Suprapubic skin (tissue), 4 donors: ENCODE results near the gene TTC28.

Experiments
- POLR2A ChIP-seq, 2 donors: fragments of 450-650 bp; IDR thresholded peaks; one replicate each; pipeline ENCODE4 v1.6.1; 2017; ENCODE audit warnings: antibody characterized with exemption in 2 of 2, mild to moderate bottlenecking in 2 of 2, moderate library complexity in 2 of 2
- POLR2AphosphoS5 ChIP-seq, 3 donors: sonication (generic); formaldehyde crosslinking; IDR thresholded peaks; one replicate each; pipeline ENCODE4 v1.6.1; 2017; ENCODE audit warnings: antibody characterized with exemption in 3 of 3
- TF ChIP-seq, protein P1 (sequence below), 2 donors: fragments of 200-600 bp in 1 of 2; fragments of 450-650 bp in 1 of 2; sonication (generic) in 1 of 2; IDR thresholded peaks; one replicate each; pipeline ENCODE4 v1.5.1; 2016 to 2019; ENCODE audit warnings: antibody characterized with exemption in 2 of 2, mild to moderate bottlenecking in 1 of 2, moderate library complexity in 1 of 2

DNA sequence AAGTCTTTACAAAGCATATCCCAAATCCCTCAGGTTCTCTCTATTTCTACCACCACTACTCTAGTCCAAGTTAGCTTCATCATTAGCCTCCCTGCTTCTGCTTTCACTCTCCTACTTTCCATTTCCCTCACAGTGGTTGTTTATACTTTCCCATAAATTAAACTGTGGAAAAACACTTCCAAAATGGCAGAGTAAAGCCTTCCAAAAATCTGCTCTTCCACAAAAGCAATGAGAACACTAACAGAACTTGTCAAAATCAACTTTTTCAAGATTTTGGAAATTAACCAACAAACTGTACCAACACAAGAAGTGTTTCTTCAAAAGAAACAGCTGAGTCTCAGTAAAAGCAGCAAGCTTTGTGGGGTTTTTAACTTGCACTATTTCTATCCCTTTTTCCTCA lies 71.8 kb downstream of the TTC28 start:
- no peak for TF ChIP-seq POLR2A (IDR thresholded peaks at IDR 0.05)
- TF ChIP-seq, protein P1, sequence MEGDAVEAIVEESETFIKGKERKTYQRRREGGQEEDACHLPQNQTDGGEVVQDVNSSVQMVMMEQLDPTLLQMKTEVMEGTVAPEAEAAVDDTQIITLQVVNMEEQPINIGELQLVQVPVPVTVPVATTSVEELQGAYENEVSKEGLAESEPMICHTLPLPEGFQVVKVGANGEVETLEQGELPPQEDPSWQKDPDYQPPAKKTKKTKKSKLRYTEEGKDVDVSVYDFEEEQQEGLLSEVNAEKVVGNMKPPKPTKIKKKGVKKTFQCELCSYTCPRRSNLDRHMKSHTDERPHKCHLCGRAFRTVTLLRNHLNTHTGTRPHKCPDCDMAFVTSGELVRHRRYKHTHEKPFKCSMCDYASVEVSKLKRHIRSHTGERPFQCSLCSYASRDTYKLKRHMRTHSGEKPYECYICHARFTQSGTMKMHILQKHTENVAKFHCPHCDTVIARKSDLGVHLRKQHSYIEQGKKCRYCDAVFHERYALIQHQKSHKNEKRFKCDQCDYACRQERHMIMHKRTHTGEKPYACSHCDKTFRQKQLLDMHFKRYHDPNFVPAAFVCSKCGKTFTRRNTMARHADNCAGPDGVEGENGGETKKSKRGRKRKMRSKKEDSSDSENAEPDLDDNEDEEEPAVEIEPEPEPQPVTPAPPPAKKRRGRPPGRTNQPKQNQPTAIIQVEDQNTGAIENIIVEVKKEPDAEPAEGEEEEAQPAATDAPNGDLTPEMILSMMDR (IDR thresholded peaks at IDR 0.05): no peak
- no peak for TF ChIP-seq POLR2AphosphoS5 (IDR thresholded peaks at IDR 0.05)
